ENCODE results near the gene SEC61A1. TPM values are rescaled to one million over a fixed set of nuclear protein-coding genes. Genes with fewer than 3 reads are reported as not detected.

SEC61A1 gene
- total RNA-seq, 1 experiment from 2014 or later: 246 TPM

DNA sequence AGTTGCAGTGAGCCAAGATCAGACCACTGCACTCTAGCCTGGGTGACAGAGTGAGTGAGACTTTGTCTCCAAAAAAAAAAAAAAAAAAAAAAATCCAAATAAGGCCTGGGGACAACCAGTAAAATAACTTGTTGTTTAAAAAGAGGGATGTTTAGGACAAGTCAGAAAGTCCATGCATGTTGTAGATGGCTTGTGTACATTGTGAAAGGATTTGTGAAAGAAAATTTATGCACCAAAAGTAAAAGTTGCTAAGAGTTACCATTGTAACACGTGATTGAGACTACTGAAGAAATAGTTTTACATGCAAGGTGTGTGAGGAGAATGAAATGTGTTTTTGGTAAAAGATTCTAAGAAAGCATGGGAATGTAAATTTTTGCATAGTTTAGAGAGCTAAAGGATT lies 35.7 kb upstream of the SEC61A1 start:
- TF ChIP-seq SIN3A (IDR thresholded peaks at IDR 0.05; ENCODE audit: borderline replicate concordance, insufficient read depth, low read depth, low read length): no peak
- in situ Hi-C loops (cut with HindIII; ENCODE audit: low pct_unique_long_range_greater_than_20kb, low sequenced_read_pairs): no loop called here
- POLR2A ChIA-PET: no interaction called here
- DNase-seq (ENCODE audit: low read depth, low spot score) (no peak), ATAC-seq (no peak)
- Histone ChIP-seq H3K27ac (ENCODE audit: low read length) (no peak overlapping the region), H3K27me3 (ENCODE audit: control insufficient read depth, insufficient read depth, low read length) (no peaks in the 10 kb centered on the region), H3K9me3 (ENCODE audit: control insufficient read depth, insufficient read depth, low read depth, low read length) (no peaks in the 10 kb centered on the region), H3K36me3 (ENCODE audit: control insufficient read depth, insufficient read depth, low read length) (no peaks in the 10 kb centered on the region), H3K4me3 (ENCODE audit: low read depth in 2 of 2, low read length in 2 of 2) (no peak overlapping the region), H3K4me1 (ENCODE audit: control insufficient read depth, insufficient read depth, low read length) (no peaks in the 10 kb centered on the region)
- CTCF ChIA-PET: interaction anchor here (0.7 to 0.8 kb wide), 2 partner anchors 46 to 124 kb away, joined by 3 to 13 read pairs; no protein-coding TSS in a partner anchor
- BruUV-seq (replicated peaks): no TSS peak
- intact Hi-C loops (cut with micrococcal nuclease; ENCODE audit: unreplicated experiment): no loop called here

DNA sequence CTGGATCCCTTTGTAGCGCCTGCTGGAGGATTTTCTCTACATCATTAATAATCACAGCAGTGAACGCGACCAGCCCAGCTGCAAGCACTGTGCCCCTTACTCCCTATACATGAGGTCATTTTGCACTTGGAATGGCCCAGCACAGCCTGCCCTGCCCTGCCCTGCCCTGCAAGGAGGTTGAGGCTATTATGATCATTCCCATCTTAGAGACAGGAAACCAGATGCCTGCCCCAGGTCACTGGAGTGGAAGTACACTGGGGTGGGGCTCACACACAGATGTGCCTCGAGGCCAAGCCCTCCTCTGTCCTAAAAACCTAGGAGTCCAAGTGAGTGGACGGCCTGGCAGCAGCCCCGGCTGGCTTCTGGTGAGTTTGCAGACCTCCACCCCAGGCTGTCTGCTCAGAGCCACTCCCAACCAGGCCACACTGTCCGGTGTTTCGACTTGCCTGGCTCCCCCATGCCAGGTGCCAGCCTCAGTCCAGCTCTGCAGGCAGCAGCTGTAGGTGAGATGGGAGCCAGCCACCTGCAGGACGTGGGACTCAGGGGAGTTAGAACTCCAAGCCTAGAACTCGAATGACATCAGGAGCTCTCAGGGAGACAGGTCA lies 30.4 kb upstream of the SEC61A1 start:
- intact Hi-C loops (cut with micrococcal nuclease; ENCODE audit: unreplicated experiment) (no loop called here), in situ Hi-C loops (cut with HindIII; ENCODE audit: low pct_unique_long_range_greater_than_20kb, low sequenced_read_pairs) (no loop called here)
- no peak for DNase-seq (ENCODE audit: low read depth, low spot score)
- H3K4me3 ChIP-seq (ENCODE audit: low read depth in 2 of 2, low read length in 2 of 2): no peak overlapping the region
- TF ChIP-seq, protein P1, sequence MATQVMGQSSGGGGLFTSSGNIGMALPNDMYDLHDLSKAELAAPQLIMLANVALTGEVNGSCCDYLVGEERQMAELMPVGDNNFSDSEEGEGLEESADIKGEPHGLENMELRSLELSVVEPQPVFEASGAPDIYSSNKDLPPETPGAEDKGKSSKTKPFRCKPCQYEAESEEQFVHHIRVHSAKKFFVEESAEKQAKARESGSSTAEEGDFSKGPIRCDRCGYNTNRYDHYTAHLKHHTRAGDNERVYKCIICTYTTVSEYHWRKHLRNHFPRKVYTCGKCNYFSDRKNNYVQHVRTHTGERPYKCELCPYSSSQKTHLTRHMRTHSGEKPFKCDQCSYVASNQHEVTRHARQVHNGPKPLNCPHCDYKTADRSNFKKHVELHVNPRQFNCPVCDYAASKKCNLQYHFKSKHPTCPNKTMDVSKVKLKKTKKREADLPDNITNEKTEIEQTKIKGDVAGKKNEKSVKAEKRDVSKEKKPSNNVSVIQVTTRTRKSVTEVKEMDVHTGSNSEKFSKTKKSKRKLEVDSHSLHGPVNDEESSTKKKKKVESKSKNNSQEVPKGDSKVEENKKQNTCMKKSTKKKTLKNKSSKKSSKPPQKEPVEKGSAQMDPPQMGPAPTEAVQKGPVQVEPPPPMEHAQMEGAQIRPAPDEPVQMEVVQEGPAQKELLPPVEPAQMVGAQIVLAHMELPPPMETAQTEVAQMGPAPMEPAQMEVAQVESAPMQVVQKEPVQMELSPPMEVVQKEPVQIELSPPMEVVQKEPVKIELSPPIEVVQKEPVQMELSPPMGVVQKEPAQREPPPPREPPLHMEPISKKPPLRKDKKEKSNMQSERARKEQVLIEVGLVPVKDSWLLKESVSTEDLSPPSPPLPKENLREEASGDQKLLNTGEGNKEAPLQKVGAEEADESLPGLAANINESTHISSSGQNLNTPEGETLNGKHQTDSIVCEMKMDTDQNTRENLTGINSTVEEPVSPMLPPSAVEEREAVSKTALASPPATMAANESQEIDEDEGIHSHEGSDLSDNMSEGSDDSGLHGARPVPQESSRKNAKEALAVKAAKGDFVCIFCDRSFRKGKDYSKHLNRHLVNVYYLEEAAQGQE (IDR thresholded peaks at IDR 0.05; ENCODE audit: insufficient read depth in 1 of 2, low read depth in 2 of 2, low read length in 1 of 2): no peak
- TF ChIP-seq POLR2AphosphoS5 (IDR thresholded peaks at IDR 0.05; ENCODE audit: low read depth, low read length): no peak
- no peak for TF ChIP-seq TCF7L2 (IDR thresholded peaks at IDR 0.05; ENCODE audit: low read depth, low read length)
- TF ChIP-seq, protein P2, sequence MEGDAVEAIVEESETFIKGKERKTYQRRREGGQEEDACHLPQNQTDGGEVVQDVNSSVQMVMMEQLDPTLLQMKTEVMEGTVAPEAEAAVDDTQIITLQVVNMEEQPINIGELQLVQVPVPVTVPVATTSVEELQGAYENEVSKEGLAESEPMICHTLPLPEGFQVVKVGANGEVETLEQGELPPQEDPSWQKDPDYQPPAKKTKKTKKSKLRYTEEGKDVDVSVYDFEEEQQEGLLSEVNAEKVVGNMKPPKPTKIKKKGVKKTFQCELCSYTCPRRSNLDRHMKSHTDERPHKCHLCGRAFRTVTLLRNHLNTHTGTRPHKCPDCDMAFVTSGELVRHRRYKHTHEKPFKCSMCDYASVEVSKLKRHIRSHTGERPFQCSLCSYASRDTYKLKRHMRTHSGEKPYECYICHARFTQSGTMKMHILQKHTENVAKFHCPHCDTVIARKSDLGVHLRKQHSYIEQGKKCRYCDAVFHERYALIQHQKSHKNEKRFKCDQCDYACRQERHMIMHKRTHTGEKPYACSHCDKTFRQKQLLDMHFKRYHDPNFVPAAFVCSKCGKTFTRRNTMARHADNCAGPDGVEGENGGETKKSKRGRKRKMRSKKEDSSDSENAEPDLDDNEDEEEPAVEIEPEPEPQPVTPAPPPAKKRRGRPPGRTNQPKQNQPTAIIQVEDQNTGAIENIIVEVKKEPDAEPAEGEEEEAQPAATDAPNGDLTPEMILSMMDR (IDR thresholded peaks at IDR 0.05): no peak
- no peak for TF ChIP-seq SIN3A (IDR thresholded peaks at IDR 0.05; ENCODE audit: borderline replicate concordance, insufficient read depth, low read depth, low read length)
- H3K9me3 ChIP-seq (ENCODE audit: control insufficient read depth, insufficient read depth, low read depth, low read length): no peaks in the 10 kb centered on the region
- peaks cover 23% of the 10 kb centered on the region for H3K27me3 ChIP-seq (ENCODE audit: control insufficient read depth, insufficient read depth, low read length)
- CTCF ChIA-PET: no interaction called here
- no peak overlapping the region for H3K27ac ChIP-seq (ENCODE audit: low read length)
- ATAC-seq: peak; percentile 58
- H3K4me1 ChIP-seq (ENCODE audit: control insufficient read depth, insufficient read depth, low read length): no peaks in the 10 kb centered on the region
- POLR2A ChIA-PET: no interaction called here
- no peaks in the 10 kb centered on the region for H3K36me3 ChIP-seq (ENCODE audit: control insufficient read depth, insufficient read depth, low read length)
- BruUV-seq (replicated peaks): no TSS peak

DNA sequence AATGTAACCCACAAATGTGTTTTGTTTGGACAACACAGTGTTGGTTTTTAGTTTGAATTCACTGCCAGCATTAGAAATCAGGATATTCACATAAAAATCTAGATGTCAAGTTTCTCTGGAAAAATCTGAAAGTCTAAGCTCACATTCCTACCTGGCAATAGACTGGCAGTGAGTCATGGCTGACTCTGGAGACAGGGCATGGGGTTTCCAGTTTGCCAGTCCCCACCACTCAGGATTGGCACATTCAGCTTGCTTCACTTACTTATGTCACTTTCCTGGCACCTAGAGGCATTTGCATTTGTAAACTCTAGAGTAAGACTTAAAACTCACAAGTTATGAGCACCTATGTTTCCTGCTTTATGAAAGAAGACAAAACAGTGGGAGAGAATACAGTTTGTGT lies 19.1 kb upstream of the SEC61A1 start:
- intact Hi-C loops (cut with micrococcal nuclease; ENCODE audit: unreplicated experiment) (no loop called here), in situ Hi-C loops (cut with HindIII; ENCODE audit: low pct_unique_long_range_greater_than_20kb, low sequenced_read_pairs) (no loop called here)
- H3K9me3 ChIP-seq (ENCODE audit: control insufficient read depth, insufficient read depth, low read depth, low read length): no peaks in the 10 kb centered on the region
- H3K4me1 ChIP-seq (ENCODE audit: control insufficient read depth, insufficient read depth, low read length): no peaks in the 10 kb centered on the region
- ATAC-seq (no peak), DNase-seq (ENCODE audit: low read depth, low spot score) (no peak)
- H3K36me3 ChIP-seq (ENCODE audit: control insufficient read depth, insufficient read depth, low read length): no peaks in the 10 kb centered on the region
- no peak overlapping the region for H3K27ac ChIP-seq (ENCODE audit: low read length)
- CTCF ChIA-PET: no interaction called here
- no TSS peak for BruUV-seq (replicated peaks)
- H3K27me3 ChIP-seq (ENCODE audit: control insufficient read depth, insufficient read depth, low read length): no peaks in the 10 kb centered on the region; the same call in 1 of the 2 replicates
- TF ChIP-seq, protein P2 (IDR thresholded peaks at IDR 0.05): no peak
- TF ChIP-seq POLR2AphosphoS5 (IDR thresholded peaks at IDR 0.05; ENCODE audit: low read depth, low read length) (no peak), SIN3A (IDR thresholded peaks at IDR 0.05; ENCODE audit: borderline replicate concordance, insufficient read depth, low read depth, low read length) (no peak), TCF7L2 (IDR thresholded peaks at IDR 0.05; ENCODE audit: low read depth, low read length) (no peak)
- TF ChIP-seq, protein P1 (IDR thresholded peaks at IDR 0.05; ENCODE audit: insufficient read depth in 1 of 2, low read depth in 2 of 2, low read length in 1 of 2): no peak
- no peak overlapping the region for H3K4me3 ChIP-seq (ENCODE audit: low read depth in 2 of 2, low read length in 2 of 2)
- POLR2A ChIA-PET: no interaction called here
